GM21526 (cell line): ENCODE results near the gene TMPRSS3.

Experiments
- ATAC-seq: cut with Tn5 transposase; IDR thresholded peaks from one replicate; pipeline ENCODE4 v1.9.1; 2021; ENCODE audit warnings: moderate library complexity; ENCODE audit not compliant: unreplicated experiment, low FRiP score

TMPRSS3 gene

DNA sequence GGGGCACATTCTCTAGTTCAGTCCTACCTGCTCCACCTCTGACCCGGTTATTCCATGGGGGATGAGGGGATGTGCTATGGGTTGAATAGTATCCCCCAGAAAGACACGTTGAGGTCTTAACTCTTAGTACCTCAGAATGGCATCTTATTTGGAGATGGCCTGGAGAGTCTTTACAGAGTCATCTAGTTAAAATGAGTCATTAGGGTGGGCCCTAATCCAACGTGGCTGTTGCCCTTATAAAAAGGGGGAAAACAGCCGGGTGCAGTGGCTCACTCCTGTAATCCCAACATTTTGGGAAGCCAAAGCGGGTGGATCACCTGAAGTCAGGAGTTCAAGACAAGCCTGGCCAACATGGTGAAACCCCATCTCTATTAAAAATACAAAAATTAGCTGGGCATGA is 5.7 kb downstream of the TMPRSS3 start:
- ATAC-seq: no peak

DNA sequence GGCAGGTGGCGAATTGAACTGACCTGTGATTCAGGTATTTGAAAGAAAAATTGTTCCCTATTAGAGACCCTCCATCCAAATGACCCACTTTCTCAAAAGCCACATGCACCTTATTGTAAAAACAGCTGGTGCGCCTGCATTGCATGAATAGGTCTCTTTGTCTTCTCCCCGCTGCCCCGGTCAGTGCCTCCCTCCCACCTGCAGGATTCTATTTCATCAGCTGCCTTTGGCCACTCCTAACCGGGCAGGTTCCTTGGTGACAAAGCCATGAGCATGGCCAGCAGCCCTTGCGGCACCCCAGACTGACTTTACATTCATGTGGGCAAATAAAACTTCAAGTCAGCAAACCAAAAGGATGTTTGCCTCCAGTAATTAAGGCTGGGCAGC is 6.4 kb downstream of the TMPRSS3 start:
- no peak for ATAC-seq

DNA sequence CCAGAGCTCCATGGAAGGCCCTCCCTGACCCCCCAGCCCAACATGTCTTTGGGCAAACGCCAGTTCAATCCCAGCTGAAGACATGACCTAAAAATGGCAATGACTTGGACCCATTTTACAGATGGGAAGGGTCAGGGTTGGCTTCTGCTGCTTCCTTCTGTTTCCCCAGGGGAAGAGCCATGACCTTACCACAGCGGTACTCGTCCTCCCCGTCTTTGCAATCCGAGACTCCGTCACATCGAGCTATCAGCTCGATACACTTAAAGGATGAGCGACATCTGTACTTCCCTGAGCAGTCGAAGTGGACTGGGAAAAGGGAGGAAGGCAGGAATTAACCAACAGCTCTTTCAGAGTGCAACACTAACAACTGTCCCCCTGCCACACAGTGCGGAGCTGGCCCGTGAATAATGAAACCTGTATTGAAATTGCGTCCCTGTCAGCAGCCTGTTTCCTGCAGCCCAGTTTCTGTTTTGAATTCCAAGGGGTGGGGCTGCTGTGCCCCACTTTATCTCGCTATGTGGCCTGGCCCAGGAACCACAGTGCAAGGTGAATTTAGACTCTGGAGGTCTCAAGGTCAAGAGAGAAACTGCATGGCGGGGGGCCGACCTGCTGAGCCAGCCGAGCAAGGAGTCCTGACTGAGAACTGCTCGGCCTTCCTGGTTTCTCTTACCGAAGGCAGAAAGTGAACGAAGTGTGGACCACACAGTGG is 7.0 kb downstream of the TMPRSS3 start:
- ATAC-seq: no peak

DNA sequence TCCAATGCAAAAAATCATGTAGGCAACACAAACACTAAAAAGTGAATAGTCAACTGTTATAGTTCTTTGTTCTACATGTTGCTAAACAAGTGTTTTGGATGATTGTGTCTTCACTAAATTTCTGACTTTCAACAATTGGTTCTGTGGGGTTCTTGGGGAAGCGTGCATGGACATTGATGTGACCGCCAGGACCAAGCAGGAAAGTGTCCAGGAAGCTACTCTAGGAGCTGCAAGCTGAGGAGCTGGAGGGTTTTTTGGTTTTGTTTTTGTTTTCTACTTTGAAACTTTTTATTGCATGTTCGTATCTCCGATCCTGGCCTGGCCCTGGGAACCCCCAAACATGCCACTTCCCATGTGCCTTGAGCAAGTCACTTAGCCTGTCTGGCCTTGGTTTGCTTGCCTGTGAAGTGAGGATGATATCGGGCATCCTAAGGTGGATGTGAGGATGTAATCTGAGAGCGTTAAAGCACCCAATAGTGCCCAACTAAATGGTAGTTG is 8.0 kb downstream of the TMPRSS3 start:
- ATAC-seq: no peak

DNA sequence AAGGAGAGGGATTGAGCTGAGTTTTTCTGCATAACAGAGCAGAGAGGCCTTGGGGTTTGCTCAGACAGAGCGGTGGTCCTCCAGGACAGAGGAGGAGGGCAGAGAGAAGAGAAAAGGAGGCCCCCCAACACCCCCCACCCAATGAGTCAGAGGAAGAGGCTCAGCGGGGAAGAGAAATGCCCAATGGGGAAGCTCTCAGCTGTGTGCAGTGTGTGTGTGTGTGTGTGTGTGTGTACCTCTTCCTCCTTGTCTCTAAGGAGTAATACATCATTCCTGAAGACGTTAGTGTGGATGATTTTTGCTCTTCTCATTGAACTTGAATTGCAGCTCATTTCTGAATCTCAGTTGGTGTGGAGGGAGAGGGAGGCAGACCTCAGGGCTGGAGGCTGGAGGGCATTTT is 8.7 kb downstream of the TMPRSS3 start:
- ATAC-seq: no peak

DNA sequence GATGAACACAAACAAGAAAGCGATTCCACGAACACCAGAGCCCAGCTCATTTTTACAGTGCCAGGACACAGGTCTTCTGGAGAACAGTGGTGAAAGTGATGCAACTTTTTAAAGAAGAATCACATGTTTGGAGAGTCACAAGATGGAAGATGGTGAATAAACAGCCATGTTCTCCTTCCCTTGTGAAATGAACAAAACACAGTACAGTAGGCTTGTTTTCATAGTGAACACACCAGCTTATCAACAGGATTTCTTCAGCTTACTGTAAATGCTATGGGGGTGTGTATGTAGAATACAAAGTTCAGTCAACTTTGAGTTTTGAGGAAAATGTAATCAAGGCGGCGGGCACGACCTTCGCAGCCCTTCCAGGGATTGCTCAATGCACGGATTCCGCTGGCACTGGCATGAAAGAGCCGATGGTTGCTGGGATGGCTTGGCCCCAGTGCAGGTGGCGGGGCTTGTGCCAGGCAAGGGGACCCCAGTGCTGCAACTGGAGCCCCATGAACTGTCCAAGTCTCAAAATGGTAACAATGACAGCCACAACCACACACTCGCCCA is 9.7 kb downstream of the TMPRSS3 start:
- ATAC-seq: no peak

DNA sequence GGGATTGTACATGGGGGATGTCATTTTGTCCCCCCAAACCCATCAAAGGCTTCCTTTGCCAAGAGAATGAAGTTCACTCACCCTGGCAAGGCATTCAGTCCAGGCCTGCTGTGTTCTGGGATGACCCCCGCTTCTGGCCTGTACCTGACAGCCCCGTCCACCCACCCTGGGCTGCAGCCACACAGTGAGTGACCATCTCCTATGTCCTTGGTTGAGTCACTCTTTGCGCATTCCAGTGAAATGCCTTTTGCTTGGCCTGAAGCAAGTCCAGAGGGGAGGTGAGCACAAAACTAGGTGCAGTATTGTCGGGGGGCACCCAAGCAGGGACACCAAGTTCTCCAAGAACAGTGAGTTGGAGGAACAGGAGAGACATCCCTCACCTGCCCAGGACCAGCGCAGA is 10.2 kb downstream of the TMPRSS3 start:
- no peak for ATAC-seq

DNA sequence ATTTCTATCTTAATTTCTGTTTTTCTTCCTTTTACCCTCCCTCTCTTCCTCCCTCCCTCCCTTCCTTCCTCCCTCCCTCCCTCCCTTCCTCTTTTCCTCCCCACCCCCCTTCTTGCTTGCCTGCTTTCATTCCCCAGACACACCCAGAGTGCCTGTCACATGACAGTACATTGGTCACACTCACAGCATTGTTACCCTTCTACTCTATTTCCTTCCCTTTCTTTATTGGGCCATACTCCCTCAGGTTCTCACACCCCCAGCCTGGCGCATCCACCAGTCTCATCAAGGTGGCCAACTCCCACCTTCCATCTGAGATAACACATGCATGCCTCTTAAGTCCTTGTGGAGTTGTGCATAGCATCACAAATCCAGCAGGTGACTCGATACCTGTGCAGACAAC is 10.9 kb downstream of the TMPRSS3 start:
- no peak for ATAC-seq

DNA sequence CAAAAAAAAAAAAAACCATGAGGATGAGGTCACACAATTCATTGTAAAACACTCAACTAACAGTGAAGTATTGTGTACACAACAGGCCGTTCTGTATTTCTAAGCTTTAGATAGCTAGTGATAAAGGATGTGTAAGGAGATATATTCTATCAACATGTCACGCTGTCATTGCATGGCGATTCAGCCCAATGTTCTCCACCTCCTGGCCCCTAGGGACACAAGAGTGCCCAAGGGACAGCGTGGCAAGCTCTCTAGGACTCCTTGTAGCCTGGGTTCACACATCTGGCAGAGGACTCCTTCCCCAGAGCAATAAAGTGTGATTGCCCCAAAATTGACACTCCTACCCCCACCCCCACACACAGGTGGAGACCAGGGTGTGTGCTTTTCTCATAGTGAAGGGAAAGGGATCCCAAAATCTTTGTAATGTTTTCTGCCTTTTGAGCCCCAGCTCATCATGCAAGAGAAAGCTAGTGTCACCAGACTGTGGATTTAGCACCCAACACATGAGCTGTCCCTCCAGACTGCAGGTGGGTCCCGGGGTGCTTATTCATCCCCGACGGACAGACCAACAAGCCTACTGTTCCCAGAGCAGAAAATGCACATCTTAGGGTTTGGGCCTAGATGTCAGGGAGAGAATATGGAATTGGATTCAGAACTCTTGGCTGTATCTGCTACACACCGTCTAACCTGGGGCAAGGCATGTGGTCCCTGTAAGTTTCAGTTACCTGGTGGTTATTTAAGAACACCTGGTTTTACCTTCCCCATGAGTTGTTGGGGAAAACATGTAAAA is 11.5 kb downstream of the TMPRSS3 start:
- no peak for ATAC-seq

DNA sequence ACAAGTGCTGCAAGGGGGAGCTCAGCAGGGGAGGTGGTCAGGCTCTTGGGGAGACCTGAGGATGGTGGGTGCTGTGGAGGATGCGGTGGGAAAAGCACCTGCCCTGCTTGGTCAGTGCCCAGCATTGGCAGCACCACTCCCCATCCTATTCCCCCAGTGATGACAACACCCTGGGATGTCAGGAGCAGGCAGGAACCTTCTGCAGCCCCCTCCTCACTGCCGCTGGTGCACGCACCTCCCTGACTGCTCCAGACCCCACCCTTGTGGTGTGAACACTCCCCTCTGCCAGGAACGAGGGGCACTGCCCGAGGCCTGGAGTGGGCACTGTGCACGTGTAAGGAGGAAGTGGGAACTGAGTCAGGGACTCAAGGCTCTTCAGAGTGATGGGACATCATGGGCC is 12.5 kb downstream of the TMPRSS3 start:
- ATAC-seq: no peak

DNA sequence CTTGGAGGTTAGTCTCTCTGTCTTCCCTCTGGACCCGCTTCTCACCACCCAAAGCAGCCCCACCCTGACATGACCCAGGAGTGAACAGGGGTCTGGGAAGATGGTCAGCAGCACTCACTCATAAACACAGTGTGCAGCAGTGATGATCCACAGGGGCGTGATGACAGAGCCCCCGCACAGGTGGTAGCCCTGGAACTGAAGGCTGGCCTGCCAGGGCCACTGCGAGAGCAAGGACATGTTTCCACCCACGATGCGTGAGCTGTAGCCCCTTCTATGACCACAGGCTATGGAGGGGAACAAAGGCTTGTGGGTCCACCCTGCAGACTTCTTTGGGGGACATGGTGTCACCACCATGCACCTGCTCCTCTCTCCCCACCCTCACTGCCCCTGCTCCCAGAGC is 12.9 kb downstream of the TMPRSS3 start:
- no peak for ATAC-seq

DNA sequence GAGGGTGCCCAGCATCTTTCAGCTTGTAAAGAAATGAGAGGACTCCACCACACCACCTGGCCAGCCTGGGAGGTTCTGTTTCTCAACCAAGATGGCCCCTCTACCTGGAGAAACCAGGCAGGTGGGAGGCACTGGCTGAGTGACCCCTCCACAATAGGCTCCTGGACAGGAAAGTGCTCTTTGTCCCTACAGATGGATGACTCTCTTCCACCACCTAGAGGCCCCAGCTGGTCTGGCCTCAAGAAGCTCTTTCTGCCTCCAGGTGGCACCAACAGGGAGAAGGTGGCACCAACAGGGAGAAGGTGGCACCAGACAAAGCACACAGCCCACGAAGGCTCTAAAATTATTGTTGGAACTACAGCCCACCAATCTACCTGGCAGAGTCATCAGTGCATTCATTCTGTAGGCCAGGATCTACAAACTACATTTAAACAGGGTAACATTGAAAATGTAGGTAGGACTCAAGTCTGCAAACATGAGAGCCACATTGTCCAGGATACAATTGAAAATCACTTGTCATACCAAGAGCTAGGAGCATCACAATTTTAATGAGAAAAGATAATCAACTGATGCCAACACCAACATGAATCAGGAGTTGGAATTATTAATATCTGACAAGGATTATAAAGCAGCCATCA is 14.4 kb downstream of the TMPRSS3 start:
- no peak for ATAC-seq

DNA sequence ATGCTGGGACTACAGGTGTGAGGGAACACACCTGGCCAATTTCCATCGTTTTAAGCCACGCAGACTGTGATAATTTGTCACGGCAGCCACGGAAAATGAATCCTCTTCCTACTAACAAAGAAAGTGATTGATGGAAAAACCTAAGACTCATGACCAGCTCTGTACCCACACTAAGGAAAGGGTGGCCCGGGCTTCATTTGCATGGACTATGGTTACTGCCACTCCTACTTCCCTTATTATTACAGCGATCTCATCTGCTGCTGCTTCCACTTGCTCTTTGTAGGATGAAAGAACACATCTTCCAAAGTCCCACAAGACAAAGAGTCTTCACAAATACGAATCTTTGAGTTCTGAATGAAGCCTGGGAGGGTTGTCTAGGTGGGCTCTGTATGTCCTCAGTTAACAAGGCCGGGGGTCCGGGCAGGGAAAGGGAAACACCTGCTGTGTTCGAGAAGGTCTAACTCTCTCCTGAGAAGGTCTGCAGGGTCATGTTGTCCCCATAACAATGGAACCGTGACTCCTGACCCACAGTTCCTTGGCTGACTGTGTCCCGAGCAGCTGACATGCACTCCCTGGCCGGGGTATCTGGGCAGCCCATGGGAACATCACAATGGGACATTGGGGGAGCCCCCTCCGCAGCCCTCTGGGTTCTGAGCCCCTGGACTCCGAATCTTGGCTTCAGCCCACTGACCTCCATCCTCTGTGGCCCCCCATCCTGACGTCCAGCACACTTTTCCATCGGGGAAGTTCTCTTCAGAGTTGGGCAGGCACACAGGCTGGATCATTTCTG is 16.2 kb downstream of the TMPRSS3 start:
- no peak for ATAC-seq

DNA sequence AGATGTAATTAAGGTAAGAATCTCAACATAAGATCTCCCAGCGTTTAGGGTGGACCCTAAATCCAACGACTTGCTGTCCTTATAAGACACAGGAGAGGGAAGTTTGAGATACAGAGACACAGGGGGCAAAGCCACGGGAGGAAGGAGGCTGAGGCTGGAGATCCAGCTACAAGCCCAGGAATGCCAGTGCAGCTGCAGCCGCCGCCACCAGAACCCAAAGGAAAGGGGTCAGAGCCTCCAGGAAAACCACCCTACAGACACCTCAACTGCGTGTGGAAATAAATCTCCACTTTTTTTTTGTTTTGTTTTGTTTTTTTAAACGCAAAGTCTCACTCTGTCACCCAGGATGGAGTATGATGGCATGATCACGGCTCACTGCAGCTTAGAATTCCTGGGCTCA is 17.4 kb downstream of the TMPRSS3 start:
- ATAC-seq: no peak

DNA sequence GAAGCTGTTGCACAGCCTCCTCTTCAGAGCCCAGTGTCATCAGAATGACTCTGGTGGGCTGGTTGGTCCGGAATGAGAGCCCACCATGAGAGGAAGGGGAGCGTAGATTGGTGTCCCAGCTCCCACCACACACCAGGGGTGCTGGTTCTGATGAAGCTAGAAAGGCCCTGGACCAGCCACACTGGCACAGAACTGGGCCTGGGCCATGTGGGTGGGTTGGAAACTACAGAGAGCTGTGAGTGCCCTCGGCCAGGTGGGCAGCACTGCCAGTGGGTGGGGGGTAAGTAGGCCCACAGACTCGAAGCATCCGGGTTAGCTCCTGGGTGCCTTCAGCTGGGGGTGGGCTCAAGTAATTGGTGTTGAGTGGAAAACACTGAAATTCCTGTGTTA is 17.9 kb downstream of the TMPRSS3 start:
- ATAC-seq: no peak

DNA sequence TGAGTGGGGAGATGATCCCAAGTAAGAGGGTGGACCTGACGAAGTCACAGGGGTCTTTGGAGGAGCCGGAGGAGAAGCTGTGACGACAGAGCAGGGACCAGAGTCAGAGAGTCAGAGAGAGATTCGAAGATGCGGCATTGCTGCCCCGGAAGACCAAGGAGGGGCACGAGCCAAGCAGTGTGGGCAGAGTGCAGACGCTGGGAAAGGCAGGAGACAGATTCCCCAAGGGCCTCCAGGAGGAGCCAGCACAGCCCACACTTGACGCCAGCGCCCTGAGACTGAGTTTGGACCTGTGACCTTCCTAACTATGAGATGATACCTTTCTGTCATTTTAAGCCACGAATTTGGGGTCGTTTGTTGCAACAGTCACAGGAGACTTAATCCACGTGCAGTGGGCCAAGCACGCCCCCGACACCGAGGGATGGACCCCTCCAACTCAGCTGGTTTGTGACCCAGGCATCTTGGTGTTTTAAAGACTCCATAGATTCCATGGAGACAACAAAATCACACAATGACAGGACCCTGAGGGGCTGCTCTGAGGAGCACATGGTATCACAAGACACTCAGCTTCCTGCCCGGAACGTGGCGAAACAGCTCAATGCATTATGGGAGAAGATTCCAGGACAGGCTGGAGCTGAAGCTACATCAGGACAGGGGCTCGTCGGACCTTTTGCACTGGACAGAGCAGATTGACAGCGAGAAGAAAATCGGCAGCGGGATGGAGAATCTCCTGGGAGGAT is 18.5 kb downstream of the TMPRSS3 start:
- ATAC-seq: no peak

DNA sequence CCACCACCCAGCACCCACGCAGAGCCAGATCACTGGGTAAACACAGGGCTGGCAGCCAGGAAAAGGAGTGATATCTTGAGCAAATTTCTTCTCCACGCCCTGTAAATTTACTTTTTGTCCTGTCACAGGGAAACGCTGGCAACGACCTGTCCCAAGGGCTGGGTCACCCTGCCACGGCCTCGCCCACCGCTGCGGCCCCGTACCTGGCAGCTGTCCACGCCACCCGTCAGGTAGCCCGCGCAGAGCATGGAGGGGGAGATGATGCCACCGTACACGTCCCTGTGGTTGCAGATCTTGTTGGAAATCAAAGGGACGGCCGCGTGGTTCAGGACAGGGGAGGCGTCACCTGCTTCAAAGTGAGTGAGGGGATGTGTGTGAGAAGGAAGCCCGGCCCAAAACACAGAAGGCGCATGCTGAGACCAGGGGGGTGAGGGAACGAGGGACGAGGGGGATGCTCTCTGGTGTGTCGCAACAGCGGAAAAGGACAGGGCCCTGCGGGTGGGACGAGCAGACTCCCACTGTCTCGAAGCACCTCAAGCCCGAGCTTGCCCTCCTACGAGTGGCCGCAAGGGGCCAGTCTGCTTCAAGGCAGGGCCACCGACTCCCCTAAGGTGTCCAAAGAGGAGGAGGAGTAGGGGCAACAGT is 19.4 kb downstream of the TMPRSS3 start:
- ATAC-seq: no peak

DNA sequence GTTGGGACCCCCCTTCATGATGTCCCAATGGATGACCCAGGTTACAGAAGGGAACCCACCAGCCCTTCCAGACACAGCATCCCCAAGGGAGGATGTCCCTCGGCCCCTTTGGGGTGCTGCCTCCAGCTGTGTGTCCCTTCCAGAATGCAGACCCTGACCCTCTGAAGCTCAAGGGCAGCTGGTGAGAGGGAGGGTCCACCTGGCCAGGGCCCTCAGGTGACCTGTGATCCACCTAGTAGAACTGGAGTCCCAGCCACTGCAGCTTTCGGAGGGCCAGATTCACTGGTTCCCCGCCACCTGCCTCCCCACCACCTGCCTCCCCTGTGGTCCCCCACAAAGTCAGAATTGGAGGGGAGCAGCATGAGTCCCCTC is 19.9 kb downstream of the TMPRSS3 start:
- no peak for ATAC-seq

DNA sequence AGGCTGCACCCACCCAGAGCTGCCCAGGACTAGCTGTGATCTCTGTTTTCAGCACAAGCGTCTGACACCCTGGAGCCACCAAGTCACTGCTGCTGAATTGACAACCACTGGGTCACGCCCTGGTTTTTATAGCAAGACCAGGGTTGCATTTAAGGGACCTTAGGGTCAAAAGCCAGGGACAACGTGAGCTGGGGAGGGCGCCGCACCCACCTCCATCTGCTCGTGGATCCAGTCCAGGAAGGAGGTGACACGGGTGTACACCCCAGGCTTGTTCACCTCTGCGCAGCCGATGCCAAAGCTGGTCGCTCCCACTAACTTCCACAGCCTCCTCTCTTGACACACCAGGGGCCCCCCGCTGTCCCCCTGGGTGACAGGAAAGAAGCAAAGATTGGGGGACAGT is 20.3 kb downstream of the TMPRSS3 start:
- no peak for ATAC-seq
